IPS DF 4.7 (cell line): ENCODE results near the gene MAN2A2.
"Not testable (repeated sequence)": the region's sequence is repeated elsewhere in the genome, so short reads cannot be mapped to it uniquely, and the experiment has no call there.

ENCODE experiments used
- DNase-seq: peaks from one replicate; pipeline ENCODE4 v3.0.0-alpha.2; 2013; ENCODE audit warnings: low spot score; ENCODE audit errors: extremely low read depth

The MAN2A2 gene

GRCh38 chr15:90883976-90884718, 19.0 kb upstream of the MAN2A2 start, which contains the start of gene FES:
FES (plus strand) TSS chr15:90884504; CDS start chr15:90885046, 542 bp downstream.
- DNase-seq: no peak

DNA sequence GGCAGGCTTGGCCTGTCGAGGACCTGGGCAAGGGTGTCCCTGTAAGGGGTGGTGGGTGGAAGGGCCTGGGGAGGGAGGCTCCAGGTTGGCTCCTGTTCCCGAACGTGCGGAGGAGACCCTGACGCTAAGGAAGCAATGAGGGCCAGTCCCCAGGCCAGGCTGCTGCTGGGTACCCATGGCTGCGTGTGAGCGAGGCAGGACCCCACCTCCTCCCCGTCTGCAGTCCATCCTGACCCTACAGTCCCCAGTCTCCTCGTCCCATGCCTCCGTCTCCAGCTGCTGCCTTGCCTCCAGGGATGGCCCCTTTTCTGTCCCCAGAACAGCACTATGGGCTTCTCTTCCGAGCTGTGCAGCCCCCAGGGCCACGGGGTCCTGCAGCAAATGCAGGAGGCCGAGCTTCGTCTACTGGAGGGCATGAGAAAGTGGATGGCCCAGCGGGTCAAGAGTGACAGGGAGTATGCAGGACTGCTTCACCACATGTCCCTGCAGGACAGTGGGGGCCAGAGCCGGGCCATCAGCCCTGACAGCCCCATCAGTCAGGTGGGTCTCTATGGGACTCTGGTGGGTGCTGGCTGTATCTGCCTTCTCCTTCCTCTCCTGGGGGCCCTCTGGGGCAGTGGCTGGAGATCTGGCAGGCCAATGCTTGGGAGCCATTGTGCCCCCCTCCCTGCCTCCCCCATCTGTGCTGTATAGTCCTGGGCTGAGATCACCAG, 18.2 kb upstream of the MAN2A2 start:
- DNase-seq: no peak

- no peak for DNase-seq
These were observed 17.4 kb upstream of the MAN2A2 start for GRCh38 chr15:90885432-90886290.

DNA sequence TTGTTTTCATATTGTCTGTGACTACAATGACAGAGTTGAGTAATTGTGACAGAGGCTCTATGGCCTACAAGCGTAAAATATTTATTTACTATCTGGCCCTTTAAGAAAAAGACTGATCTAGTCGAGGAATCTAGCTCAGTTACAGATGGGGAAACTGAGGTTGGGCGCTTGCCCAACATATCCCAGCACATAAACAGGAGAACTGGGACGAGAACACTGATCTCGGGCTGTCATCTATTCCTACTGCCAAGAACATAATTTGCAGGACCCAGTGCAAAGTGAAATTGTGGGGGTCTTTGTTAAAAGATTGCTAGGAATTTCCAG, 16.8 kb upstream of the MAN2A2 start:
- DNase-seq: no peak

GRCh38 chr15:90887037-90887481, 16.0 kb upstream of the MAN2A2 start:
- DNase-seq: no peak

GRCh38 chr15:90889313-90889730, 13.8 kb upstream of the MAN2A2 start:
- no peak for DNase-seq

DNA sequence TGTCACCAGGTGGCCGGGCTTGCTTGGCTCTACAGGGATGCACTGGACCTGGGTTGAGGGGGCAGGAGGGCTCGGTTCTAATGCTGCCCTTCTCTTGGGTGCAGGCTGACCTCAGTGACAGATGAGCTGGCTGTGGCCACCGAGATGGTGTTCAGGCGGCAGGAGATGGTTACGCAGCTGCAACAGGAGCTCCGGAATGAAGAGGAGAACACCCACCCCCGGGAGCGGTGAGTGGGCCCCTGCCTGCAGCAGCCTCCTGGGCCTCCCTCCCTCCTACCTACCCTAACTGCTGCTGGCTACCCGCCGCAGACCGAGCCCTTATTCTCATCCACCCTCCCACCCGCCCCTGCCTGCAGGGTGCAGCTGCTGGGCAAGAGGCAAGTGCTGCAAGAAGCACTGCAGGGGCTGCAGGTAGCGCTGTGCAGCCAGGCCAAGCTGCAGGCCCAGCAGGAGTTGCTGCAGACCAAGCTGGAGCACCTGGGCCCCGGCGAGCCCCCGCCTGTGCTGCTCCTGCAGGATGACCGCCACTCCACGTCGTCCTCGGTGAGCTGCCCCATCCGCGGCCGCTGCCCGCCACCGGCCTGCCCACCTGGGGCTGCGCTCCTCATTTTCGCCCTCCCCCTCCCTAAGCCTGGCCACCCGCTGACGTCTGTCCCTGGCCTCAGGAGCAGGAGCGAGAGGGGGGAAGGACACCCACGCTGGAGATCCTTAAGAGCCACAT, 13.2 kb upstream of the MAN2A2 start:
- DNase-seq: no peak

GRCh38 chr15:90890839-90891238, 12.3 kb upstream of the MAN2A2 start:
- DNase-seq: no peak

GRCh38 chr15:90891346-90891949, 11.7 kb upstream of the MAN2A2 start:
- no peak for DNase-seq

- no peak for DNase-seq
These were observed 11.1 kb upstream of the MAN2A2 start for GRCh38 chr15:90892023-90892422.

- no peak for DNase-seq
These were observed 10.5 kb upstream of the MAN2A2 start for GRCh38 chr15:90892498-90893174.

DNA sequence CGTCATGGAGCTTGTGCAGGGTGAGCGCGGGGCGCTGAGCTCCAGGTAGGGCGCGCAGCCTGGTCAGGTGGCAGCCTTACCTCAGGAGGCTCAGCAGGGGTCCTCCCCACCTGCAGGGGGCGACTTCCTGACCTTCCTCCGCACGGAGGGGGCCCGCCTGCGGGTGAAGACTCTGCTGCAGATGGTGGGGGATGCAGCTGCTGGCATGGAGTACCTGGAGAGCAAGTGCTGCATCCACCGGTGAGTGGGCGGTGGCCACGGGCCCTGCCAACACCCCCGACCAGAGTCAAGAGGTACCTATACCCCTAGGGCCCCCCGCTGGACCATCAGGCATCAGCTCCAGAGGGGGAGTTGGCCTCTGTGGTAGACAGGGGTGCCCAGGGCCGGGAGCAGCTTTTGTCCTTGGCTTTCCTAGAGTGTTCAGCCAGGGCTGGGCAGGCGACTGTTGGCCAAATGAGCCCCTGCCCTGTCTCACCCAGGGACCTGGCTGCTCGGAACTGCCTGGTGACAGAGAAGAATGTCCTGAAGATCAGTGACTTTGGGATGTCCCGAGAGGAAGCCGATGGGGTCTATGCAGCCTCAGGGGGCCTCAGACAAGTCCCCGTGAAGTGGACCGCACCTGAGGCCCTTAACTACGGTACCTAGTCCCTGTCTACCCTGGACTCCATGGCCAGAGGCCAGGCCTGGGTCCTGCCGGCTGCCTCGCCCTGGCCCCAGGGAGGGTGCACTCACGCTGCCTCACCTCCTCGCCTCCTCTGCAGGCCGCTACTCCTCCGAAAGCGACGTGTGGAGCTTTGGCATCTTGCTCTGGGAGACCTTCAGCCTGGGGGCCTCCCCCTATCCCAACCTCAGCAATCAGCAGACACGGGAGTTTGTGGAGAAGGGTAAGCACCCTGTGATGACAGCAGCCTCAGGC, 9.7 kb upstream of the MAN2A2 start:
- no peak for DNase-seq

- DNase-seq: no peak
These were observed 7.5 kb upstream of the MAN2A2 start for GRCh38 chr15:90895571-90896117.

DNA sequence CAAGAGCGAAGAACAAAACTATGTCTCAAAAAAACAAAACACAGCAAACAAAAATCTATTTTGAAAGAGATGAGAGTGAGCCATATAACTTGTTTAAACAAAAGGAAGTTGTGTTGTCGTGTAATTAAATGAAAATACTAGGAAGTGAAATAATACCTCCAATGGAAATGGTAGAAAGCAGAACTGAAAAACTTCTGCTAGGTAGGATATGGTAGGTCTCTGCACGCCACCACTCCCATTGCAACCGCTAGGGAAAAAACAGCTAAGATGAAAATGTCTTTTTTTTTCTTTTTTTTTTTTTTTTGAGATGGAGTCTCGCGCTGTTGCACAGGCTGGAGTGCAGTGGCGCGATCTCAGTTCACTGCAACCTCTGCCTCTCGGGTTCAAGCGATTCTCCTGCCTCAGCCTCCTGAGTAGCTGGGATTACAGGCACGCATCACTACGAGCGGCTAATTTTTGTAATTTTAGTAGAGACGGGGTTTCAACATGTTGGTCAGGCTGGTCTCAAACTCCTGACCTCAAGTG, 5.9 kb upstream of the MAN2A2 start:
- not testable (repeated sequence) for DNase-seq

GRCh38 chr15:90901175-90902039, 1.7 kb upstream of the MAN2A2 start:
- no peak for DNase-seq

DNA sequence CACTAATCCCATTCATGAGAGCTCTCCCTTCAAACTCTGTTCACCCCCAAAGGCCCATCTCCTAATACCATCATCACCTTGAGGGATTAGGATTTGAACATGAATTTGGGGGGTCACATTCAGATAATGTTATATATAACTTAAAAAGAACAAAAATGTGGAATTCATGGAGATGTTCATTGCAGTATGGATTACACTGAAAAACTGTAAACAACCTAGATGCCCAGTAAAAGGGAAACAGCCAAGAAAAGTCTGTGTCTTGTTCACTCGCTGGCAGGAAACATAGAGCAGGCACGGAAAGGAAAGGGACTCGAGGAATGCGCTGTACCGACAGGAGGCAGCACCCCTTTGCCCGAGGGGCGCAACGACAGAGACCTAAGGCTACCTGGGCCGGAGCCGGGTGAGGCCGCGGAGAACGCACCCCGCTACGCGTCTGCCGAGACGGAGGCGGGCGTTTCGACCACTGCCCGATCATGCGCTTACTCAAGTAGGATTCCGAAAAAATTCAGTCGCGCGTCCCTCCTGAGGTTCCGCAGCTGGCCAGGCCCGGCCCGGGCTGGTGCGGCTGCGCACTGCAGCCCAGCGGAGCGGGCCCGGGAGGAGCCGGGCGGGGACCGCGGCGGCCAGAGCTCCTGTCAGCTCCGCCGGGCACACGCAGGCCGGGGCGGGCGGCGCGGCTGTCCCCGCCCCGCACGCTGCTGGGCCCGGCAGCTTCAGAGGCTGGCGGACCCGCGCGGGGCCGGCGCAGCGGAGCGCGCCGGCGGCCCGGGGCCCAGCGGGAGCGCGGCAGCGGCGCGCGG, 862 bp upstream of the MAN2A2 start:
- no peak for DNase-seq
